Mucosa of descending colon (tissue), 3 donors: ENCODE results near the gene LASP1NB.
"Not testable (repeated sequence)": the region's sequence is repeated elsewhere in the genome, so short reads cannot be mapped to it uniquely, and the experiment has no call there.

Experiments used
- ATAC-seq: fragments of 200-7000 bp; cut with Tn5 transposase; one replicate; pipeline ENCODE4 v1.9.1; 2020; ENCODE audit warnings: mild to moderate bottlenecking, moderate library complexity
- DNase-seq, 3 donors: peaks; one replicate each; pipeline ENCODE4 v3.0.0-alpha.2; 2020
- H3K36me3 ChIP-seq: fragments of 200-600 bp; one replicate; pipeline ENCODE4 v1.8.0; 2021; ENCODE audit warnings: low read depth, mild to moderate bottlenecking
- H3K4me1 ChIP-seq: fragments of 200-600 bp; one replicate; pipeline ENCODE4 v1.8.0; 2021; ENCODE audit warnings: low read depth, mild to moderate bottlenecking
- H3K4me3 ChIP-seq: fragments of 200-600 bp; one replicate; pipeline ENCODE4 v1.8.0; 2021; ENCODE audit warnings: mild to moderate bottlenecking
- H3K9me3 ChIP-seq: fragments of 200-600 bp; one replicate; pipeline ENCODE4 v1.8.0; 2021; ENCODE audit warnings: mild to moderate bottlenecking
- CTCF ChIP-seq: fragments of 200-600 bp; IDR thresholded peaks from one replicate; pipeline ENCODE4 v1.8.0; 2022; ENCODE audit warnings: antibody characterized with exemption, mild to moderate bottlenecking
- intact Hi-C, 2 donors: fragments of 100-400 bp; cut with DNase I in 1 of 2; cut with micrococcal nuclease in 1 of 2; formaldehyde crosslinking; loops; one replicate each; pipeline versions ENCODE4 v1.11.0 to v1.11.1; 2022; cut with DNase I, micrococcal nuclease
- donor health status: DM: no; HTN: no; CAD: no; lungs with moderate emphysema.
- donor health status: DM: no; HTN: no; CAD: no.
- donor health status: DM: no; HTN: yes; CAD: no.

Gene LASP1NB

DNA sequence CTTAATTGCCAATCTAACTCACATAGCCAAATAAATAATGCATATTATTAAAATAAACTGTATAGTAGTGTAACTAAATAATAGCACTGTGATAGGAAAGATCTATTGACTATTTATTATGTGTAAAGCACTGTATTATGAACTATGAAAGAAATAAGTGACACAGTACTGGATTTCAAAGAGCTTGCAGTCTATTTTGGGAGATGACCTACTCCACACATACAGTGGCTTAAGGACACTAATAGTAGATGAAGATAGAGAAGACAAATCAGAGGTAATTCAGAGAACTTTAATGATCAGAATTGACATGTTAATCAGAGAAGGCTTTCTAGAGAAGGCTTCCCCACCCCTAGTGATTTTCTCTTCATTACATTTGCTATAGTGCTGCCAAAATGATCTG, 14.6 kb downstream of the LASP1NB start:
- DNase-seq (no peak), ATAC-seq (no peak)
- Histone ChIP-seq H3K36me3 (no peaks in the 10 kb centered on the region), H3K4me3 (no peak overlapping the region), H3K4me1 (no peaks in the 10 kb centered on the region), H3K9me3 (no peaks in the 10 kb centered on the region)
- TF ChIP-seq CTCF: no peak
- intact Hi-C loops: no loop called here

DNA sequence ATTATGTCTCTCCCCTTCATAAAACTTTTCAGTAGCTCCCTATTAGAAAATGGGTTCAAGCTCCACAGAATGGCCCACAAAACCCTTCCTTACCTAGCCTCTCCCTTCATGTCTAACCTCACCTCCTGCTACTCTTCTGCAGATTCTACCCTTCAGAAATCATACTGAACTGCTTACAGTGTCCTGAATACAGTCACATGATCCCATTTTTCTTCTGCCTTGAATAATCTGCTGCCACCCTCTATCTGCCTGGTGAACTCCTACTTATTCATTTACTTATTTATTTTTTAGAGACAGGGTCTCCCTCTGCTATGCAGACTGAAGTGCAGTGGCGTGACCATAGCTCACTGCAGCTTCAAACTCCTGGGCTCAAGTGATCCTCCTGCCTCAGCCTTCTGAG, 15.0 kb downstream of the LASP1NB start:
- TF ChIP-seq CTCF: no peak
- DNase-seq: no peak
- H3K4me1 ChIP-seq: no peaks in the 10 kb centered on the region
- H3K36me3 ChIP-seq: no peaks in the 10 kb centered on the region
- H3K4me3 ChIP-seq: no peak overlapping the region
- intact Hi-C loops: no loop called here
- no peaks in the 10 kb centered on the region for H3K9me3 ChIP-seq
- ATAC-seq: no peak

DNA sequence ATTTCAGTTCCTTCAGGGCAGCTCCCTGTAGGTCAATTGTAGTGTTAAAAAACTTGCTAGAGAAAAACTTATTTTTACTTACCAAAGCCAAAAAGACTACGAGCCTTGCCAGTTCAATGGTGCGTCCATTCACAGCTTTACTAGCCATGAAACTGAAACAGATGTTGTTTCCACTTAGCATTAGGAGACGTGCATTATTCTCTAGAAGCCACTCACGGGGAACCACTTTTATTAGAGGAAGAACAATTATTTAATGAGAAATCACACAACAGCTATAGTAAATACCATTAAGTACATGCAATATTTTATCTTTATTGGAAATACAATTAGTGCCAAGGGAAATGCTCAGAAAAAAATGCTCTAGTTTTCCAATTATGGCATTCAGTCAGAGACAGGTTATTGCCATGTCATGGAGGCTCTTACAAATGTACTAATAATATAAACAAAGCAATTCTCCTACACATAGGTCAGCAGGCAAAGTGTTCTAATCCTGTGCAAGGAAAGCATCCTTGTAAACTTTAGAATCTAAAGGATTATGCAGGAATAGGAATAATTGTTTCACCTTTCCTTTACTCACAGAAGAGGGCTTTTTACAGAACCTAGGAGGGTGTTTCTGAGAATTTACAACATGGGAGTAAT, 17.4 kb downstream of the LASP1NB start:
- intact Hi-C loops: no loop called here

DNA sequence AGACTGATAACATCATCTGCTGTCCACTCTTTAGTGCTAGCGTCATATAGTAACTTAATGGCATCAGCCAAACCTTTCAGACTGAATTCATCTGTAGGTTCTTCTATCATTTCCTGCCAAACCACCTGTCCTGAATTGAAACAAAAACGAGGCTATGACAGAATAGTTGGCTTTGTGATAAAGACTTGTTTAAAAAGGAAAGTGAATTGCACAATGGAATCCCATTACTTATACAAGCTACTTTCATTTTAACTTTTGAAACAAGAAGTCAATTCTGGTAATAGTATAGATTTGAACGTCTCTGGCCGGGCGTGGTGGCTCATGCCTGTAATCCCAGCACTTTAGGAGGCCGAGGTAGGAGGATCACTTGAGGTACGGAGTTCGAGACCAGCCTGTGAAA, 18.2 kb downstream of the LASP1NB start:
- no peaks in the 10 kb centered on the region for H3K4me1 ChIP-seq
- H3K9me3 ChIP-seq: no peaks in the 10 kb centered on the region
- no peak for ATAC-seq
- intact Hi-C loops: no loop called here
- no peak for TF ChIP-seq CTCF
- H3K36me3 ChIP-seq: no peaks in the 10 kb centered on the region
- no peak overlapping the region for H3K4me3 ChIP-seq
- no peak for DNase-seq

More for the DNA sequence above, 17.4 kb downstream of the LASP1NB start:
- Histone ChIP-seq H3K36me3 (no peaks in the 10 kb centered on the region), H3K4me1 (no peaks in the 10 kb centered on the region), H3K9me3 (no peaks in the 10 kb centered on the region), H3K4me3 (no peak overlapping the region)
- TF ChIP-seq CTCF: no peak
- DNase-seq: no peak
- ATAC-seq: no peak

DNA sequence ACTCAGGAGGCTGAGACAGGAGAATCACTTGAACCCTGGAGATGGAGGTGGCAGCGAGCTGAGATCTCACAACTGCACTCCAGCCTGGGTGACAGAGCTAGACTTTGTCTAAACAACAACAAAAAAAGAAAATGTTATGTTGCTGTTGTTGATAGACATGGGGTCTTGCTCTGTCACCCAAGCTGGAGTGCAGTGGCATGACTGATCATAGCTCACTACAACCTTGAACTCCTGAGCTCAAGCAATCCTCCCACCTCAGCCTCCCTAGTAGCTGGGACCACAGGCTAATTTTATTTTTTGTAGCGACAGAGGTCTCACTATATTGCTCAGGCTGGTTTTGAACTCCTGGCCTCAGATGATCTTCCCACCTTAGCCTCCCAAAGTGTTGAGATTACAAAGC, 21.8 kb downstream of the LASP1NB start:
- intact Hi-C loops: no loop called here
- no peaks in the 10 kb centered on the region for H3K9me3 ChIP-seq
- TF ChIP-seq CTCF: no peak
- H3K4me1 ChIP-seq: no peaks in the 10 kb centered on the region
- no peak overlapping the region for H3K4me3 ChIP-seq
- no peaks in the 10 kb centered on the region for H3K36me3 ChIP-seq
- ATAC-seq: no peak
- no peak for DNase-seq

DNA sequence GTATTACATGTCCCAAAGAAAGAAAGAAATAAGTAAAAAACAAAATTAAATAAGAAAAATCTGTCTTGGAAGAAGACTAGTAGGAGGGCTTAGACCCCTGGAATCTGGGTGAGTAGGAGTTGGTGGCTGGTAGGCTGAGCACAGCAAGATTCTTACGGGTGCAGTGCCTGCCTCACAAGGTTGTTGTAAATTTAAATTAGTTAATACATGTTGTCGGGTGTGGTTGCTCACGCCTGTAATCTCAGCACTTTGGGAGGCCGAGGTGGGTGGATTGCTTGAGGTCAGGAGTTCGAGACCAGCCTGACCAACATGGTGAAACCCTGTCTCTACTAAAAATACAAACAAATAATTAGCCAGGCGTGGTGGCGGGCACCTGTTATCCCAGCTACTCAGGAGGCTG, 28.4 kb downstream of the LASP1NB start:
- not testable (repeated sequence) for DNase-seq, H3K4me3 ChIP-seq

More for the DNA sequence above, 28.4 kb downstream of the LASP1NB start:
- intact Hi-C loops, H3K36me3 ChIP-seq, H3K4me1 ChIP-seq, ATAC-seq, H3K9me3 ChIP-seq: not testable (repeated sequence)
